ENCODE measurements around the gene INO80B. TPM values are rescaled to one million over a fixed set of nuclear protein-coding genes. Genes with fewer than 3 reads are reported as not detected.

The INO80B gene
- total RNA-seq, 2 donors from 2014 or later, result 26.6 to 27.7 TPM

DNA sequence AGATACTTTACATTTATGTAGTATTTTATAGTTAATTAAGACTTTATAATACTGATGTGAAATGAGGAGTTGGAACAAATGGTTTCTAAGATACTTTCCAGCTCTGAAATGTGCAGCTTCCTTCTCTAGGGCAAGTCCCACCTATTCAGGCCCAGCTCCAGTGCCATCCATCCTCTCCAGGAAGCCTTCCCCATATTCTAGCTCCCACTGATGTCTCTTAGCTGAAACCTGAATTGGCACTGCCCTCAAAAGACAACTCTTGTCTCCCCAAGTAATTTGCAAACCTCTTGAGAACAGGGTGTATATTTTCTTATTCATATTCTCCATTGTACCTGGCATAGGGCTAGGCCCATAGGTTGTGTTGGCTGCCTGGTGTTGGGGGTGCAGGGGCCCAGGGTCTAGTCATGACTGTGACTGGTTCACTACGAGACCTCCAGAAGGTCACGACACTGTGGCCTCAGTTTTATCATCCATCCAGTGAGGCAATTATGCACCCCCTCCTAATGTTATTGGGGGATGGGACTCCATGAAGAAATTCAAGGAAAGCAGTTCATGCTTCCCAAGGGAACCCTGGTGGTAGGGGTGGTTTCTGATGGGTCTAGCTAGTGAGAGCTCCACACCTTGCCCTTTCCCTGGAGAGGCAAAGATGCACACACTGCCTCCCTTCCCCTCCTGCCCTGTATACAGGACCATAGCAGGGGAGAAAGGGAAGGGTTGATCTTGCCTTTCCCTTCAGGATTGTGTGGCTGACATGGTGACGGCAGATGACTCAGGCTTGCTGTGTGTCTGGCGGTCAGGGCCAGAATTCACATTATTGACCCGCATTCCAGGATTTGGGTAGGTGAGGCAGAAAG, 30.5 kb upstream of the INO80B start:
- intact Hi-C loops (cut with DNase I, micrococcal nuclease), result no loop called here
- DNase-seq (no peak), ATAC-seq (no peak)

DNA sequence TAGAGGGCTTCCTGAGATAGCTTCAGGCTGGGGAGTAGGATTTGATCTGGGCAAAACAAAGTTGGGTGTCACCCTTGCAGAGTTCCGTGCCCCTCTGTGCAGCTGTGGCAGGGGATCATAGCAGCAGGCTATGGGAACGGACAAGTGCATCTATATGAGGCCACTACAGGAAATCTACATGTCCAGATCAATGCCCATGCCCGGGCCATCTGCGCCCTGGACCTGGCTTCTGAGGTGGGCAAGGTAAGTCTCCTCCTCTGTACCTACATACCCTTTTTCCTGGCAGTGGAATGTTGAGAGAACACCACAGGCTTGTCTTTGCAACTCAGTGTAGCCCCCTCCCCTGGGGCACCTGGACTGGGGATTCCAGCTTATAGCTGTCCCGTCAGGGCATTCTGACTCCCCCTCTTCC, 29.9 kb upstream of the INO80B start:
- intact Hi-C loops (cut with DNase I, micrococcal nuclease), result no loop called here
- ATAC-seq (no peak), DNase-seq (no peak)

DNA sequence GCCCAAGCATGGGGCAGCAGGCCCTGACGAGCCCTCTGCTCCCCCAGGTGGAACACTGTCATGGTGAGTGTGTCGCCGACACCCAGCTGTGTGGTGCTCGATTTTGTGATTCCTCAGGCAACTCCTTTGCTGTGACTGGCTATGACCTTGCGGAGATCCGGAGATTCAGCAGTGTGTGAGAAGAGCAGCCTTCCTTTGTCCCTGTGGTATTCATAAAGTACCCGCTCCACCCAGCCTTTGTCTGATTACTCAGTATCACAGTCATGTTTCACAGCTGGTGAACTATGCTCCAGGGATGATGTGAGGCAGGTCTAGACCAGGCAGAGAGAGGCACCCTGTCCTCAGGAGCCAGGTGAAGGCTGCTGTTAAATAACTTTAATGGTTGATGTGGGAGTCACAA, 29.4 kb upstream of the INO80B start:
- DNase-seq (no peak), ATAC-seq (no peak)
- intact Hi-C loops (cut with DNase I, micrococcal nuclease), result no loop called here

DNA sequence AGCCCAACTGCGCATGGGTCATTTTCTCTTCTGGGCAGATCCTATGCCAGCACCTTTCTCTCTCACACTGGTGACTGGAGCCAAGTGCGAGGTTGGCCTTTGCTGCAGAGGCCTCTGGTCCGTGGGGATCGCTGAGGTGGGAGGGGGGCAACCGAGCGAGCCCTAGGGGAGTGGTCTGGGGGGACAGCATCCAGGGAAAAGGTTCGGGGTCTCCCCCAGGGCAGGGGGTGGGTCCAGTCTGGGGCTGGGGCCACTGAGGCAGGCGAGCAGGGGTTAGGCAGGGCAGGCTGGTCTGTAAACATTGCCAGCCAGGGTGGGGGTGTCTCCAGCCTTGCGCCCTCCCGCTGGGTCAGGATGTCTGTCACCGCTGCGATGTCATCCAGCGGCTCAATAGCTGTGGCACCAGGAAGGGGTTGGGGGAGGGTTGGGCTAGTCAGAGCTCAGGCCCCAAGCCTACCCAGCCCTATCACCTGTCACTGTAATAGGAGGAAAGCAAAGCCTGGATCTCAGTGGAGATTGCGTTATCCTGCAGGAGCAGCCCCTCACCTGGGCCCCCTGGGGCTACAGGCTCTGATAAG, 28.6 kb upstream of the INO80B start:
- intact Hi-C loops (cut with DNase I, micrococcal nuclease), result no loop called here
- no peak for ATAC-seq
- DNase-seq, result no peak

DNA sequence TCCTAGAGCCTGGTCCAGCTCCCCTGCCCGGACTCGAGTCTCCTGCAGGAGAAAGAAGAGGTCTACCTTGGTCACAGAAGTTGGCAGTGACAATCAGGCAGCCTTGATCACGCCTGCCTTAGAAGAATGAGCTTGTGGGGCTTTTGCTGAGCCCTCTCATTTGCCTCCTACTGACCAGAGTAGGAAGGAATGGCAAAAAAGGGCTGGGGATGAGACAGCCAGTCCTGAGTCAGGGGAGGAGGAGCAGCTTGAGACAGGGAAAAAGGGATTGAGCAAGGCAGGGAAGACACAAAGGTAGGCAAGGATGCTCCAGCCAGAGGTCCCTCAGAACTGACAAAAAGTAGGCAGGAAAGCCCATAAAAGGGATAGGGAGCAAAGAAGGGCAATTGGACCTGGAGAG, 27.3 kb upstream of the INO80B start:
- intact Hi-C loops (cut with DNase I, micrococcal nuclease), result no loop called here
- no peak for DNase-seq
- no peak for ATAC-seq

DNA sequence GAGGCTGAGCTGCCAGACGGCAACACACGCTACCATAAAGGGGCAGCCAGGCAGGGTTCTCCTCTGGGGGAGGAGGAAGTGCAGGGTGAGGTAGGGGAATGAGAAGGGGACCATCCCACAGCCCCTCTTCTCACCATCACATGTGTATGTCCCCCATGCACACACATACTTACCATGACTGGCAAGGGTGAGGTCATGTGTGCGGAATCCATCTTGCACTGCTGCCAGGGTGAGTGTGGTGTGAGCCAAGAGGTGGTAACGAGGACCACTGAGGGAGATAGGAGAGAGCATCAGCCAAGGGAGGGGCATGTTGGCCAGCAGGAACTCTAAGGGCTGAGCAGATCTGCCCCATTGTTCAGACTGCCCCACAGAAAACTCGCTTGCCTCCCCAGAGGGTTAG, 26.2 kb upstream of the INO80B start:
- ATAC-seq (no peak), DNase-seq (no peak)
- intact Hi-C loops (cut with DNase I, micrococcal nuclease), result no loop called here

DNA sequence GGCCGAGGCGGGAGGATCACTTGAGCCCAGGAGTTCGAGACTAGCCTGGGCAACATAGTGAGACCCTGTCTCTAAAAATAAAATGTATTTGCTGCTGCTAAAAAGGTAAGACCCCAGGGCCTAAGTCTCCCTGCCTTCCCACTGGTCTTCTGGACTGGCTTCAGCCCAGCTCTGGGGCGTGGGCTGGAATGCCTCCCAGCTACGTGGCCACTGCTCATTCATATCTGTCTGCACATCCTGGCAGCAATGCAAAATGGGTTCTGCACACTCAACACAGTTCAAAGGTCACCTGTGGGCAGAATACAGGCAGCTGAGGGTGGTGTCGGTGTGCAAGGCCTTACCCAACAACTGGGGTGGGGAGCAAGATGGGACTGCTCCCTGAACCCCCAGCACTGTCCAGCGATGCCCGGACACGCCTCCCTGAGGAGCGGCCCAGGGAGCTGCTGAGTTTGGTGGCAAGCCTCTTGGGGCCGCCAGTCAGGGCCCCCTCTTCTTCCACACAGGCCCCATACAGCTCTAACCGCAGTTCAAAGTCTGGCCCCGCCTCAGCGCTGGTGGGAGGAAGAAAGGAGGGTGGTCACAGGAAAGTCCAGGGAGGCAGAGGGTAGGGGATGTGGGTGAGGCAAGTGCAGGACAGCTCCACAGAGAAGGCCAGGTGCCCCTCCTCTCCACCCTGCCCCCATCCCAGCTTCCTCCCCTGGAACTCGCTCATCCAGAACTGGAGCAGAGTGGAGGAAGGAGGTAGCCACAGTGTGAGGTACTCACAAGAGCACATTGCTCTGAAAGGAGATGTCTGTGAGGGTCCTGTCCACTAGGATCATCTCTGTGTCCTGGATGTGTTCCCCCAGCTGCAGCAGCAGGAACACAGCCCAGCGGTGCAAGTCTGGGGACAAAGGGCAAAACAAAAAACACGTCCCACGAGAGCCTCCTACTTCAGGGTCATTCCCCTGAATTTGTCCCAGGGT, 25.1 kb upstream of the INO80B start:
- DNase-seq (peak; percentile 59 to 76), ATAC-seq (peak; percentile 81)
- intact Hi-C loops (cut with DNase I, micrococcal nuclease), result no loop called here

DNA sequence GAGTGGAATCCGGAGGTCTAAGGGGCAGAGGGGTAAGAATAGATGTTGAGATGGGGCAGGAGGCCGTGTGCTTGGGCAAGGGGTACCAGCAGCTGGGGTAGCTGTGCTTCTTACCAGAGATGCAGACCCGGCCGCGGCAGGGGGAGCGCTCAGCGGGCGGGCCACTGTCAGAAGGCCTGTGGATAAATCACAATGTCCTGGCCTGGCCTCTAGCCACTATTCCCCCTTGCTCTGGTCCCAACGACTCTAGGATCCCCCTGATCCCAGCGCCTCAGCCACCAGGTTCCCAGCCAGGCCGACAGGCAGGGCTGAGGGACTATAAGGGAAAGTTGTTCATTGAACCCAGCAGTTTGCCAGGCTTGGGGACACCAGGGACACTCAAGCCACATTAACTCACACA, 24.4 kb upstream of the INO80B start:
- ATAC-seq (no peak), DNase-seq (no peak)
- intact Hi-C loops (cut with DNase I, micrococcal nuclease), result no loop called here

DNA sequence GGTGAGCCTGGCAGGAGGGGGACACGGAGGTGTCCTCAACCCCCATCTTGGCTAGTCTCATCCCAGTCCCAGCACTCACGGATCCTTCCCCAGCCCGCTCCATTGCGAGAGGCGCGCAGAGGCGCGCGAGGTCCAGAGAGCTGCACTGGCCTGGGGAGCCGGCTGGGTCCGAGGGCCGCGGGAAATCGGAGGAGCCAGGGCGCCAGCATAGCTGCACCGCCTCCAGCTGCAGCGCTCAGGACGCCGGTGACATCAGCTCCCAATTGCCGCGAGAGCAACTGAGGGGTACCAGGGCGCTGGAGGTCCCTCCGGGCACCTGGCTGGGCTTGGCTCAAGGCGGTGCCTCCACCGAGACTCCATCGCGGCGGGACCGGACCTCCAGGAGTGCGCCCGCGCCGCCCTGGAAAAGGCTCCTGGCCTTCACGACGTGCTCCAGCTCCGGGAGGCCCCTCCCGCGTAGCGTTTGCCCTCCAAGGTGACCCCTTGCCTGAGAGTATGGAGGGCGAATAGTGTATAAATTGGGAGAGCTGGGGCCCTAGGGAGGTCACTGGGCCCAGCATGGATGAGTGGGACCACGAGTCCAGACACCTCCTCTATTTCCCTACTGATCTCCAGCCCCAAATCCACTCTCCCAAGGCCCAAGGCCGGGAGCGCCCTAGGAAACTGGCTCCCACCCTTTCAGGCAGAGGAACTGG, 18.6 kb upstream of the INO80B start:
- DNase-seq, result no peak
- intact Hi-C loops (cut with DNase I, micrococcal nuclease), result no loop called here
- no peak for ATAC-seq

DNA sequence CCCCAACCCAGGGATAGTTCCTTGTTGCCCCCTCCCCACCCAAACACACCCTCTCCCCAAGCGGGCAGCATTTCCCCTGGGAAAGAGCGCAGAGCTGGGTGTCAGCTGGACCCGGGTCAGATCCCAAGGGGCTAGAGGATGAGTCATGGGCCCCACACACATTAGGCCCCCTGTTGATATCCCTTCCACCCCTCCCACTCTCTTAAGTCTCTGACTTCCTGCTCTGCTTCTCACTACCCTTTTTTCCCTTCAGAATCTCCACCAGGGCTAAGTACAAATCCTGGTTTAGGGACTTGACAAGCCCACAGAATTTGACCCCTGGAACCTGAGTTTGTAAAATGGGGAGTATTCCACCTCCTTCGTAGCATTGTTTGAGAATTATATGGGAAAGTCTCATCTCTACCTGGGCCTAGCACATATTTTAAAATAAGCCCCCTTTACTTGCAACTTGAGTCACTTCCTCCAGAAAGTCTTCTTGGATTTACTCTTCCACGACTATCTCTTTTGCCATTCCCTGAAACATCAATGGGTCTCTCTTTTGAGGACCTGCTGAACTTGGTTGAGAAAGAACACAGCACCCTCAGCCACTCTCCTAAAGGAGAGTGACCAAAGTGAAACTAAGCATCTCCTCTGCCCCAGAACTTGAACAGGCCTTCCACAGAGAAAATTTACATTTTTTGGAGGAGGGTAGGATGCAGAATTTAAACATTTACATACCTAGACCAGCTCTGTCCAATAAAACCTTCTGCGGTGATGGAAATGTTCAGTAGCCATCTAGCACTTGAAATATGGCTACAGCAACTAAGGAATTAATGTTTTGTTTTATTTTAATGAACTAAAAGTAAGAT, 17.8 kb upstream of the INO80B start:
- no peak for DNase-seq
- intact Hi-C loops (cut with DNase I, micrococcal nuclease), result no loop called here
- ATAC-seq, result no peak

DNA sequence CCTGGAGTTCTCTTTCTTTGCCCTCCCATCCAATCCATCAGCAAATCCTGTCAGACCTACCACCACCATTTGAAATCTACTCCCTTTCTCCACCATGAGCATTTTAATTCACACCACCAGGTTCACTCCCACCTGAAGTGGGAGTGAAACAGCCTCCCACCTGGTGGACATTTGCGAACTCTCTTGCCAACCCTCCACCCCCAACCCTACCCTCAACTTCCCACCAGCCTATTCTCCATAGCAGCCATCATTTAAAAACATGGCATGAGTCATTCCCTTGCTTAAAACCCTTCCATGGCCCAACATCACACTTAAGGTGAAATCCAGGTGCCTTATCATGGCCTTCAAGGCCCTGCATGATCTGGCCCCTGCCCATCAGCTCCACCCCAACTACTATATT, 16.6 kb upstream of the INO80B start:
- no peak for ATAC-seq
- DNase-seq, result no peak
- intact Hi-C loops (cut with DNase I, micrococcal nuclease), result no loop called here

DNA sequence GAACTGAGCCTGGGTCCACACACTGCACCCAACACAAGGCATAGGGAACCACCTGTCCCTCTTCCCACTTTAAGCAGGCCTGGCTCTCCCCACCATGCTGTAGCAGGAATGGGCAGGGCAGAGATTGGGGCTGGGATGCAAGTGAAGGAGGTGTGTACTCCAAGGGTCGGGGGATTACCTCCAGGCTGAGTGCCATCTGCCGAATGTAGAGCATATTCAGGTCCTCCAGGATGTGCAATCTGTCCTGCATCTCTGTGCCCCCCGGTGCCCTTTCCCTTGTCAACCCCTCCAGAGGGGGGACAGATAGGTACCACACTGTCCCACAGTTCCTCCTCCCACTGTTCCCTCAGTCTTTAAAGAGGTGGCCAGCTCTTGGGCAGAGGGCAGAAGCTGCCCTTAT, 15.5 kb upstream of the INO80B start:
- intact Hi-C loops (cut with DNase I, micrococcal nuclease), result no loop called here
- DNase-seq (peak in 1 of 2 donors; percentile 29), ATAC-seq (no peak)

DNA sequence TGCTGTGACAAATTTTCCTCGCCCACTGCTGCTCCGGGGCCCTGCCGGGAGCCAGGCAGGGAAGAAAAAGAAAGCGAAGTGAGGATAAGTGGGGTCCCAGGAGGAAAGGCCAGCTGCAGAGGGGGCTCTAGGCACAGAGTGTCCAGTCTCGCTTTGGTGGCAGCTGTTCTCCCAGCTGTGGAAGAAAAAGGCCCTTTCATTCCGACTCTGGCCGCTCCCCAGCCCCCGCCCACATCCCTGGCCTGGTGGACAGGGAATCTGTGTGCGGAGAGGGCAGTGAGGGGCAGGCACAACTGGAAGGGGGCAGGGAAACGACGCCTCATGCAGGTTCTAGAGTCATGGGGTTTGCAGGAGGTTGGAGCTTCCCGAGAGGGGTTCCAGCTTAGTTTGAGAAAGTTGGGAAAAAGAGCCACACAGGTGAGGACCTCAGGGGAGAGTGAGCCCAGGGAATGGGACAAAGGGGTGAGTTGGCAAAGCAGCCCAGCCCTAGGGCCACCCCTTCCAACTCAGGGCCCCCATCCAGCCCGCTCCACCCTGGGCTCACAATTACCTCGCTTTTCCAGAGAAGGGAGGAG, 15.0 kb upstream of the INO80B start:
- DNase-seq (peak; percentile 54 to 60), ATAC-seq (no peak)
- intact Hi-C loops (cut with DNase I, micrococcal nuclease), result no loop called here

DNA sequence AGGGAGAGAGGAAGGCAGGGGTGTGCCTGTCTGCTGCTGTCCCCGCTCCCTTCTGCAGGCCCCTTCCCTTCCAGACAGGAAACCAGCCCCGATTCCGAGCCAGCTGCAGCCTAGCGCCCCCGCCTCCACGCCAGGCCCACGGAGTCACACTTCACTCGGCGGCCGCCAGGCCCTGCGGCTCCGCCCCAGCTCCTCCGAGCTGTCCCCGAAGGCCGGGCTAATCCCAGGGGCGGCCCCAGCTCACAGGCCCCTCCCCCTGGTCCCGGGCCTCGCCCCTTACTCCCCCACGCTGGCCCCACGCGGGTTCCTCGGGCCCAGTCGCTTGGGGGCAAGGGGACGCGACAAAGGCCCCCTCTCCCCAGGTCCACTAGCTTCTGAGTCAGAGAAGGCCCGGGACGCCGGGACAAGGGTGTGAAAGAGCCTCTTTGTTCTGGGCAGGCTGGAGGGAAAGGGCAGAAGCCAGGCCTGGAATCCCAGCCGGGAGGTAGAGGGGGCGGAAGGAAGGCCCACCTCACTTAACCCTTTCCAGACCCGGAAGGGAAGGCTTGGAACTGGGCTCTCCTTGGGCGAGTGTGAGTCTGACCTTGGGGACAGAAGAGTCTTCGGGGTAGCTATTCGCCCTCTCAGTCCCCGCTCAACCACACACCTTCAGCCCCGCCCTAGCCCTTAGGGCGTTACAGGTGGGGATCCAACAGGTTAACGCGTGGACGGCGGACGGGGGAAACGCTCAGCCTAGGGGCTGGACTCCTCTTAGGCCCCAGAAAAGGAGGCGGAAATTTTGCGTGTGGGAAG, 14.3 kb upstream of the INO80B start:
- DNase-seq (peak; percentile 88 to 90), ATAC-seq (peak; percentile 77)
- intact Hi-C loops (cut with DNase I, micrococcal nuclease), result no loop called here

DNA sequence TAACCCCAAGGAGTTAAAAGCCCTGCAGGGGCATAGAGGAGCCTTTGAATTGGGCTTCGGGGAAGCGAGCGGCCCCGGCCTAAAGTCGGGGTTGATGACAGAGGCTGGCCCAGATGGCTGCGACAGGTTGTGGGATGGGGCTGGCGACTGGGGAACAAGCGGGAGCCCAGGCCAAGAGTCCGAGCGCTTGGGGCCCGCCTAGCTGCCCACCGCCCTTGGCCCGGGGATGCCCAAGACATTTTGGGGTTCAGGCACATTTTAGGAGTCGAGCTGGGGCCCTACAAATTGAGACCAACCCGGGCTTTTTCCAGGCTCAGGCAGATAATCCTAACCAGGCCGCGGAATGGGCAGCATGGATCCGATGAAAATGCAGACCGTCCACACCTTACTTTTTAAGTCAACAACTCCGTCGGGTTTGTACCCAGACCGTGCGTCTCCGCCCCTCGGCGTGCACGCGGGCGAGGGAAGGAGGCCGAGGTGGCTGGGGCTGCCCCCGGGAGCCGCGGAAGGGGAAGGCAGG, 13.7 kb upstream of the INO80B start:
- peak; percentile 39 for ATAC-seq
- intact Hi-C loops (cut with DNase I, micrococcal nuclease), result no loop called here
- DNase-seq, result no peak

DNA sequence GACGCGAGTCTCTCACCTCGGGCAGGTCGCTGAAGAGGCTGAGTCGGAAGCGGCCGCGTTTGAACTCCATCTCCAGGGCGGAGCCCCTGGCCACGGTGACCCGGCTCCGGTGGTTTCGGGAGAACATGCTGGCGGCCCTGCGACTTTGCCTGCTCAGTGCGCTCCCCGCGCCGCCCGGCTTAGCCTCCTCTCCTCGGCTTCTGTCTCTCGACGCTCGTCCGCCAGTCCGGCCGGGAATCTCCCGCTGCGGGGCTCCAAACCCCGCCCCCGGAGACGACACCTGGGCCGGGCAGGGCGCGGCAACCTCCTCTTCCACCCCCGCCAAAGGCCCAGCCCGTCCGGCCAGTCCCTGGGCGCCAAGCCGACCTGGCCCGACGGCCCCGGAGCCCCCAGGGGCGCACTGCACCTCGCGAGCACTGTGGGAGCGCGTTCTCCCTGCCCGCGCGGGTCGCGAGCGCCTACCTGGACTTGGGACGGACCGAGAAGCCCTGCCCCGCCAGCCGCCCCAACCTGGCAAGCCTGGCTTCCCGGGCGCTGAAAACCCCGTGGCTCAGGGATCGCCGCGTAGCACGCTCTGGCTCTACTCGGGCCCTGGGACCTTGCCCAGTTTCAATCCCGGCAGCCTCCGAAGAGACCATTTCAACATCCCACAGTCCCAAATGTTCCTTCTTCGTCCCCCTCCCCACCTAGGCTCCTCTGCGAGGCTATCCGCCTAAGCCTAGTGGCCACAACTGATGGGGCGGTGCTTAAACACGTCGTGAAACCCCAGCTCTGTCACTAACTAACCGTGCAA, 13.0 kb upstream of the INO80B start, which contains the start of gene RTKN:
Gene RTKN (minus strand): TSS at position 248 of the 793 bp plus-strand sequence. CDS start 121 bp downstream, at position 127.
- ATAC-seq, result peak; percentile 71
- intact Hi-C loops (cut with DNase I, micrococcal nuclease), result no loop called here
- DNase-seq, result peak; percentile 79 to 85

Data from left colon (tissue), 2 donors.